GF-D8 (cell line): ENCODE measurements around the gene HIC2.
"Not testable (repeated sequence)": the region's sequence is repeated elsewhere in the genome, so short reads cannot be mapped to it uniquely, and the experiment has no call there.

Experiments
- DNase-seq: peaks from one replicate; lab custom pipeline; 2025; lab: John Stamatoyannopoulos, UW

Gene HIC2, protein sequence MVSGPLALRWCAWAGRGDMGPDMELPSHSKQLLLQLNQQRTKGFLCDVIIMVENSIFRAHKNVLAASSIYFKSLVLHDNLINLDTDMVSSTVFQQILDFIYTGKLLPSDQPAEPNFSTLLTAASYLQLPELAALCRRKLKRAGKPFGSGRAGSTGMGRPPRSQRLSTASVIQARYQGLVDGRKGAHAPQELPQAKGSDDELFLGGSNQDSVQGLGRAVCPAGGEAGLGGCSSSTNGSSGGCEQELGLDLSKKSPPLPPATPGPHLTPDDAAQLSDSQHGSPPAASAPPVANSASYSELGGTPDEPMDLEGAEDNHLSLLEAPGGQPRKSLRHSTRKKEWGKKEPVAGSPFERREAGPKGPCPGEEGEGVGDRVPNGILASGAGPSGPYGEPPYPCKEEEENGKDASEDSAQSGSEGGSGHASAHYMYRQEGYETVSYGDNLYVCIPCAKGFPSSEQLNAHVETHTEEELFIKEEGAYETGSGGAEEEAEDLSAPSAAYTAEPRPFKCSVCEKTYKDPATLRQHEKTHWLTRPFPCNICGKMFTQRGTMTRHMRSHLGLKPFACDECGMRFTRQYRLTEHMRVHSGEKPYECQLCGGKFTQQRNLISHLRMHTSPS

DNA sequence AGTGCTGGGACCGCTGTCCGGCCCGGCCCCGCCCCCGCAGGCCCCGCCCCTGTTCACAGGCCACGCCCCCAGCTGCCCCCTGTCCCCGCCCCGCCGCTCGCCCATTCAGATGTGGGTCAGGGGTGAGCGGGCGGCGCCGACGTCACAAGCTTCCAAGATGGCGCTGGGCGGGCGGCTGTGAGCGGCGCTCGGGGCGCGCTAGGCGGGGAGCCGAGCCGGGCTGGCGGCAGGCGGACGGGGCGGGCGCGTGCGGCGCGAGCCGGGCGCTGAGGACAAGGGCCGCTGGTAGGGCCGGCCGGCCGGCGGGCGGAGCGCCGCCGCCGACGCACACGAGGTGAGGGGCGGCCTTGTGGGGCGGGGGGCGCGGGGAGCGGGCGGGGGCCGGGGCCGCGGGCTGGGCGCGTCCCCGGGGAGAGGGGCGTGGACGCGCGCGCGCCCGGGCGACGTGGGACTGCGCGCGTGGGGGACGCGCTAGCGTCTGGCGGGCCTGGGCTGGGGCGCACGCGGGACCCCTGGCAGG lies at the start of gene HIC2:
Gene HIC2, plus strand, starts transcription at position 145 of the 520 bp plus-strand sequence. CDS start 25,461 bp downstream, outside the sequence.
- not testable (repeated sequence) for DNase-seq

DNA sequence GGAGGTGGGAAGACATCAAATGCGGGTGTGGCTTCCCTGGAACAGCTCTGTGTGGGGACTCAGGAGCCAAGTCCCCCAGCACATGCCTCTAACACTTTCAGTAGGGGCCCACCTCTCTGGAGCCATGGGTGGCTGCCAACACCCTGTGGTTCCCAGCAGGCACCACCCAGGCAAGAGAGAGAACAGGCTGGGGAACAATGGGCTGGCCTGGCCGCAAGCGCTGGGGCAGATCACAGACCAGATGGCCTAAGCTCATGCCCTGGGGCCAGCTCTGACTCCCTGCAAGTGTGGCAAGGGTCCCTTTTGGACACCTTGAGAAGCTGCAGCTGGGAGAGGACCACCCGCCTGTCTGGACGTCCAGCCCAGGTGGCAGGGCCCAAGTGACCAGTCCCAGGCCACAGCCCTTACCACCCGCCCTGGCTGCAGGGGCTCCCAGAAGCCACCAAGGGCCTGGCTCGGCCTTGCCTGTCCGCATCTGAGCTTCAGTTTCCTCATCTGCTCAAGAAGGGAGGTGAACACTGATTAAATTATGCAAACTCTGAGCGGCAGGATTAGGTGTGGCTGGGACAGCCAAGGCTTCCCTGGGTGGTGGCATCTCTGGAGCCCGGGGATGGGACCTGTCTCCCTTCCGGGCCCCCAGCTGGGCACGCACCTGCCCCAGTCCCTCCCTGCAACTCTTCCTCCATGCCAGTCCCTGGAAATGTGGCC lies 48.4 kb upstream of the HIC2 start:
- not testable (repeated sequence) for DNase-seq

DNA sequence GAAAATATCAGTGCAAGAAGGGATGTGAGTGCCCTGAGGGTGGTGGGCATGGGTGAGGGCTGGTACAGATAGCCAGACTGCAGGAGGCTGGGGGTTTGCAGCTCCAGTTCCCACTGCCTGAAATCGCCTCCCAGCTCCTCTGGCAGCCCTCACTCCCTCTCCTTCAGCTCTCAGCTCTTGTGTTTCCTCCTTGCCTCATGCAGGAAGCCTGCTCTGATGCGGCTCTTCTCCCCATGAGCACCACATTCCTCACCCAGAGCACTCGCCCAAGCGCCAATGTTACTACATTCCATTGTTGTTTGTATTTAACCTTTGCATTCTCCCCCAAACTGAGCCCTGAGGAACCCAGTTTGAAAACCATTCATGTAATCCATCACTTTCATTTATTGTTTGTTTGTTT lies 41.3 kb upstream of the HIC2 start:
- not testable (repeated sequence) for DNase-seq

DNA sequence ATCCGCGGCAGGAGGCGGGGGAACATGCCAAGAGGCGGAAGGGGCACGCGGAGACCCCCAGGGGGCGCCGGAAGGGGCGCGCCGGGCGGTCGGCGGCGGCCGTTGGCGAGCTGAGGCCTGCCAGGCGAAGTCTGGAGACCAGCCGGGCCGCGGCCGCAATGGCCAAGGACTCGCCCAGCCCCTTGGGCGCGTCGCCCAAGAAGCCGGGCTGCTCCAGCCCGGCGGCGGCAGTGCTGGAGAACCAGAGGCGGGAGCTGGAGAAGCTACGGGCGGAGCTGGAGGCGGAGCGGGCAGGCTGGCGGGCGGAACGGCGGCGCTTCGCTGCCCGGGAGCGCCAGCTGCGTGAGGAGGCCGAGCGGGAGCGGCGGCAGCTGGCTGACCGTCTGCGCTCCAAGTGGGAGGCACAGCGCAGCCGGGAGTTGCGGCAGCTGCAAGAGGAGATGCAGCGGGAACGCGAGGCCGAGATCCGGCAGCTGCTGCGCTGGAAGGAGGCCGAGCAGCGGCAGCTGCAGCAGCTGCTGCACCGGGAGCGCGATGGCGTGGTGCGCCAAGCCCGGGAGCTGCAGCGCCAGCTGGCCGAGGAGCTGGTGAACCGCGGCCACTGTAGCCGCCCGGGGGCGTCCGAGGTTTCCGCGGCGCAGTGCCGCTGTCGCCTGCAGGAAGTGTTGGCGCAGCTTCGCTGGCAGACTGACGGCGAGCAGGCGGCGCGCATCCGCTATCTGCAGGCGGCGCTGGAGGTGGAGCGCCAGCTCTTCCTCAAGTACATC lies 33.3 kb upstream of the HIC2 start, which contains the start of gene RIMBP3B:
Gene RIMBP3B, plus strand, starts transcription at position 51 of the 767 bp plus-strand sequence. Its CDS starts 108 bp downstream, at position 159.
- not testable (repeated sequence) for DNase-seq

DNA sequence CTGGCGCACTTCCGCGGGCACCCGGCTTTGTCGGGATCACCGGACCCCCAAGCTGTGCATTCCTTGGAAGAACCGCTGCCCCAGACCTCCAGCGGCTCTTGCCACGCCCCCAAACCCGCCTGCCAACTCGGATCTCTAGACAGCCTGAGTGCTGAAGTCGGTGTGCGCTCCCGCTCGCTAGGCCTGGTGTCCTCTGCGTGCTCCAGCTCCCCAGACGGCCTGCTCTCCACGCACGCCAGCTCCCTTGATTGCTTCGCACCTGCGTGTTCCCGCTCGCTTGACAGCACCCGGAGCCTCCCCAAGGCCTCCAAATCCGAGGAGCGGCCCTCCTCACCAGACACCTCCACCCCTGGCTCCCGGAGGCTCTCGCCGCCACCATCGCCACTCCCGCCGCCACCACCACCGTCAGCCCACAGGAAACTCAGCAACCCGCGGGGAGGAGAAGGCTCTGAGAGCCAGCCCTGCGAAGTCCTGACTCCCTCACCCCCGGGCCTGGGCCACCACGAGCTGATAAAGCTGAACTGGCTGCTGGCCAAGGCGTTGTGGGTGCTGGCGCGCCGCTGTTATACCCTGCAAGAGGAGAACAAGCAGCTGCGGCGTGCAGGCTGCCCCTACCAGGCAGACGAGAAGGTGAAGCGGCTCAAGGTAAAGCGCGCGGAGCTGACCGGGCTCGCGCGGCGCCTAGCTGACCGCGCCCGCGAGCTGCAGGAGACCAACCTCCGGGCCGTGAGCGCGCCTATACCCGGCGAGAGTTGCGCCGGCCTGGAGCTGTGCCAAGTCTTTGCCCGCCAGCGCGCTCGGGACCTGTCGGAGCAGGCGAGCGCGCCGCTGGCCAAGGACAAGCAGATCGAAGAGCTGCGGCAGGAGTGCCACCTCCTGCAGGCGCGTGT lies 32.5 kb upstream of the HIC2 start:
- DNase-seq: not testable (repeated sequence)

DNA sequence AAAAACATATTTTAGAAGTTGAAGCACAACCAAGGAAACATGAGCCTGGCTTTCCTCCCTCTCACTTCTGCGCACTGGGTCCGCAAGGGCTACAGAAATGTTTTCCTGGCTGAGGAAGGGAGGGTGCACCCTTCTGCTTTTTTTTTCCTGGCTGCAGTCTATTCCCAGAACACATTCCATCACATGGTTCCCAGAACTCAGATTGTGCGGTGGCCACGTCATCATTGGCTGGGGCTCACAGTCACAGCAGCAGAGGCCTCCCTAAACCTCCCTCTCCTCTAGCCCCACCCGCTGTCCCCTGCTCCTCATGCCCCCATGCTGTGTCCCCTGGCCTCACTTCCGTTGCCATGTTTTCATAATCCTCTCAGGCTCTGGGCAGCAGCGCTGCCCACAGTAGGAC lies 27.7 kb upstream of the HIC2 start:
- not testable (repeated sequence) for DNase-seq

DNA sequence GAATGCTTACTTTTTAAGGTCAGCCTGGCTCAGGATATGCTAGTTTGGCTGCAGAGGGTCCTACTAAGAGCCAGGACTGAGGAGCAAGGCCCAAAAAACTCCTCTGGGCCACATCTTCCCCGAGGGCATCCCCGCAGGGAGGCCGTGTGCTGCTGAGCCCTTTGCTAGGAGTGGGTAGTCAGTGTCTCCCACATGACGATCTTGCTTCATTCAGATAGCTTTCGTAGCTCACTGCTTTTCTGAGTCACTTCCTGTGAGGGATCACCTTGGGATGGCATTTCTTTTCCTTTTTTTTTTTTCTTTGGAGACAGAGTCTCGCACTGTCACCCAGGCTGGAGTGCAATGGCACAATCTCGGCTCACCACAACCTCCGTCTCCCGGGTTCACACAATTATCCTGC lies 27.2 kb upstream of the HIC2 start:
- not testable (repeated sequence) for DNase-seq

DNA sequence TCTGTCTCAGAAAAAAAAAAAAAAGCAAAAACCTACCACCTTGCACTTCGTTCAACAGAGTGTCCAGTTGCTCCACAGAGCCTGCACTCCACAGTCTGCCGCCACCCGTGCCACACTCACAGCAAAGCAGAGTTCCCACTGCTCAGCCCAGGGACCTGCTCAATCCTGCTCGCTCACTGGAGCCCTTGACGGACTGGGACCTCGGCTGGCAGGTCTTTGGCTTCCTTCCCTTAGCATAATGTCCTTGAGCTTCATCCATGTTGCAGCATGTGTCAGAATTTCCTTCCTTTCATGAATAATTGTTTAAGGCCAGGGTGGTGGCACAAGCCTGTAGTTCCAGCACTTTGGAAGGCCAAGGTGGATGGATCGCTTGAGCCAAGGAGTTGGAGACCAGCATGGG lies 22.6 kb upstream of the HIC2 start:
- DNase-seq: not testable (repeated sequence)

DNA sequence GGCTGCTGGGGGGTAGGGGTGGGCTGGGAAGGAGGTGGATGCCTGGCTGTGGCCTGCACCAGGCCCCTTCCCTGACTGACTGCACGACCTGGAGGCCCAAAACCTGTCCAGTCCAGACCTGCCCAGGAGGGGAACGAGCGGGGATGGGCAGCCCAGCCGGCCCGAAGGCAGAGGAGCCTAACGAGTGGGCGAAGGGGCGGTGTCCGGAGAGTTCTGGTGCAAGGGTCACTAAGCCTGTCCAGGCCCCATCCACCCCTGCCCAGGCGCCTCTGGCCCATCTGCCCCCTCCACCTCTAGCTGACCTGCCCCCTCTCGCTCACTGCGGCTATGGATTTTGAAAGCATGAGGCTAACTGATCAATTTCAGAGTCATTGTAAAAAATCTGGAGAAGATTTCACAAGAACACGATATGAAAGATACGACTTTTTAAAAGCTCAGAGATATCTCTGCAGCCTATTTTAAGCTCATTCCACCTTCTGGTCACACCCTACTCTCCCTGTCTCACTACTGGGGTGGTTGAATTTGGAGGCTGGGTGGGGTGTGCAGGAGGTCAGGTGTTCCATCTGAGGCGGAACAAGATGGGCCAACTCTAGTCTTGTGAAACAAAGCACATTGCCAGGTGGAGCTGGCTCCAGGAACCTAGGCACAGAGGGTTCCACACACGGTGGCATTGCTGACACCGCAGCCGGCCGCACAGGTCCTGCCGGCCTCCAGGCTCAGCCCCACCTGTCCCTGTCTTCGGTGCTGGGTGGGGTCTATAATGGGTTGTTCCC lies 15.8 kb upstream of the HIC2 start:
- not testable (repeated sequence) for DNase-seq

DNA sequence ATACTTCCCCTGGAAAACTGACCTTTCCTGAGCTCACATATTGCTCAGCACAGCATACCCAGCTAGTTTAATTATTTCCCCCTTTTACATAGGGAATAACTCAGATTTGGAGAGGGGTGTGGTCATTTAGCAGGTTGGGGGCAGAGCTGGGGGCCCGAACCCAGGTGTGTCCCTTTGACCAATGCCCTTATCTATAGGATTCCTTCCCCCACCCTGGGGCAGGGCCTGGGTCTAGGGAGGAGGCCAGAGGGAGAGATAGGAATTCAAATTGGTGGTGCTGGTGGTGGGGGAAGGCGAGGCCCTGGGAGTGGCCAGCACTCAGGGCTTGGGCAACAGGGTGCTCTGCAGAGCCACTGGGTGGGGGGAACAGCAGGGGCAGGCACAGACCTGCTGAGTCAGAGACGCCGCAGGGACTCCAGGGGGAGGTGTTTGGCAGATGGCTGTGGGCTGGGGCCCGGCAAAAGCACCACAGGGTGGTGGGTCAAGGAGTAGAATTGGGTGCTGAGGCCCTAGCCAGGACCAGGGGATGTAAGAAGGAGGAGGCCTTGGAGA lies 14.3 kb upstream of the HIC2 start:
- DNase-seq: not testable (repeated sequence)

DNA sequence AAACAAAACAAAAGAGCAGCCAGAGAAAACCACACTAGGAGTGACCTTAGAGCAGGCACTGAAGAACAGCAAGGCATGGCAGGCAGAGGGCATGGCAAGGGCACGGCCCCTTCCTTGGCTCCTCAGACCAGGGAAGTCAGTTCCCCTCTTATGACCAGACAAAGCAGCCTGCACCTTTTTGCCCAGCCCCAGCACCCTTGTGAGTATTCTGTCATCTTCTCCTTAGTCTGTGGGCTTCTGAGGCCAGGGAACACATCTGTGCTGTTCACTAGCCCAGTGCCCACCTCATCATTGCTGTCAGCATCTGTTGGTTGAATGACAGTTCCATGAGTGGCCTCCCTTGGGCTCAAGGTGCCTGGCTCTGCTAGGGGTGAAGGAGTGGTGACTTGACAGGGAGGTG lies 10.0 kb upstream of the HIC2 start:
- not testable (repeated sequence) for DNase-seq

DNA sequence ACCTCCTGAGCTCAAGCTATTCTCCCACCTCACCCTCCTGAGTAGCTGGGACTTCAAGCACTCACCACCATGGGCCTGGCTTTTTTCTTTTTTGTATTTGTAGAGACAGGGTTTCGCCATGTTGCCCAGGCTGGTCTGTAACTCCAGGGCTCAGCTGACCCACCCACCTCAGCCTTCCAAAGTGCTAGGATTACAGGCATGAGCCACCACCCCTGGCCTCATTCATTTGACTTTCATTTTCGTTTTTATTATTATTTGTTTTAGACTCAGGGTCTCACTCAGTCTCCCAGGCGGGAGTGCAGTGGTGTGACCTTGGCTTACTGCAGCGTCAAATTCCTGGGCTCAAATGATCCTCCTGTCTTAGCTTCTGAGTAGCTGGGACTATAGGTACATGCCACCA lies 9.4 kb upstream of the HIC2 start:
- DNase-seq: not testable (repeated sequence)

DNA sequence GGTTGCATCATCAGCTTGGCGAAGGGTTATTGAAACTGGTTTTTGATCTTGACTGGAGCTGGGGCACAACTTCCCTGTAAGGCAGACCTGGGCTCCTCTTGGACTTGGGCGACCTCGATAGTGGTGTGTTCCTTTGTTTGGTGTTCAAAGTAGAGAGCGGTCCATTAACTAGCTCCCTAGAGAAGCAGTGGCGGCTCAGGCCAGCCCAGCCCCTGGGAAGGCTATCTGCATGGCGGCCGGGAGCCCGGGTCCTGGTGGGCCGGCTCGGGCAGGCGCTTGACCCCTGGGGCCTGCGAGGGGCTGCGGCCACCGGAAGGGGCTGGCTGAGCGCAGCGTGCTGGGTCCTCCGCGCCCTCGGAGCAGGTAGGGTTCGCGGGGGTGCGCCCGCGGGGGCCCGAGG lies 796 bp upstream of the HIC2 start:
- DNase-seq: not testable (repeated sequence)

DNA sequence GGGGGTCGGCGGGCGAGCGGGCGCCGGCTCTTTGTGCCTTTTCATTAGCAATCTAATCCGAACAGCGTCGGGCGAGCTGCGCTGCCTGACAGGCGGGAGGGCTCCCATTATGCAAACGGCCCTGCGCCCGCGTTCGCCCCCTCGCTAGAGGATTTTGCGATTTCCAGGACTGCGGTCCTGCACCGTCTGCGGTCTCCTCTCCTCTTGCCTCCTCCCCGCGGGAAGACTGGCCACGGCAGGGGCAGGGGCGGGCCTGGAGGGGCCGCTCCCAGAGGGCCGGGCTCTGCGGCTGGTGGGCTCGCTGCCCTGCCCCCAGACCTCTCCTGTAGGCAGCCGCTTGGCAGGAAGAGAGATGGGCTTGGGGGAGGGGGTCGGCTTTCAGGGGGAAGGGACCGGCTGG lies 682 bp downstream of the HIC2 start:
- not testable (repeated sequence) for DNase-seq

DNA sequence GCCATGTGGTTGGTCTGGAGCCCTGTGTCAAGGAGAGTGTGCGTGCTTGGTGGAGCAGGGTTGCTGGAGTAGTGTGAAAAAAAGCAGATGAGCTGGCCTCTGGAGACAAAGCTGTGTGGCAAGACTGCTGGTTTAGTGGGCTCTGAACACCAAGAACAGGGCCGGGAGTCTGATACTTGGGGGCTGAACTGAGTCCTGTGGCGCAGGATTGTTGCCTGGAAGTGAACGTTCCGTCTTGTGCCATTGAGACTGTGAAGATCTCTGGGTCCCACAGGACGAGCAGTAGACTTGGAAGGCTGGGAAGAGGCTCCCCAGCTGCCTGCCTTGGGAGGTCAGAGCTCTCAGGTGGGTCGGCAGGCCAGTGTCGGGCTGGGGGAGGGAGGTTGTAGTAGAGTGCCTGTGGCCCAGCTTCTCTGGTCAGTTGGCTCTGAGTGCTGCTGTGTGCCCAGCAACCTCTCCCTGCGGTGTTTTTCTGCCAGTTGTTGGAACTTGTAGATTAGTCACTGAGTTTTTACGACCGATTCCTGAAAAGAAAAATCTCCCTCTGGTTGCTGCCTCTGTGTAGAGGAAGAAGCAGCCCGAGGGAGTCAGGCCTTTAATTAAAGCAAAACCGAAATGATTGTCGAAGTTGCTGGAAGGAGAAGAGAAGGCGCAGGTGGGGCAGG lies 1.9 kb downstream of the HIC2 start:
- DNase-seq: not testable (repeated sequence)

DNA sequence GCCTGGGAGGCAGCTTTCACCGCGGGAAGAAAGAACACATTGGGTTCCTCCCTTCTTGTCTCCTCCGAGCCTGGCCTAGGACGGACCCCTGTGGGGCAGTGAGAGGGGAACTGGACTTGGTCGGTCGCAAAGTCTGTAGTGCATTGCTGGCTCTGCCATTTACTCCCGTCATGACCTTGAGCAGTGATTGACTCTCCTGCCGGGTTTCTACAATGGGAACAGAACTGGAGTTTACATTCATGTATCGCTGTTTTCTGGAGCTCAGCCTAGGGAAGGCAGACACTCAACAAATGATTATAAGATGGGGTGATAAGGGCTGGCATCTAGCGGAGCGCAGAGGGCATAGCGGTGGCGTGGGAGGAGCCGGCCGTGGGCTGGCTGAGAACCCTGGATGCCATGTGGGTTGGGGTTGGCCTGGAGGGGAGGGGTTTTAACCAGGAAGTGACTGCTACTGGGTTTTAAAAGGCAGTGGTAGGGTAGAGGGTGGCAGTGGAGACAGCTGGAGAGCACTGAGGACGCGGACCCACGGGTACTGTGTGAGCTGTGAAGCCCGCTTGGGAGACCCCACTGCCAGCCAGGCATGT lies 3.1 kb downstream of the HIC2 start:
- DNase-seq: not testable (repeated sequence)

DNA sequence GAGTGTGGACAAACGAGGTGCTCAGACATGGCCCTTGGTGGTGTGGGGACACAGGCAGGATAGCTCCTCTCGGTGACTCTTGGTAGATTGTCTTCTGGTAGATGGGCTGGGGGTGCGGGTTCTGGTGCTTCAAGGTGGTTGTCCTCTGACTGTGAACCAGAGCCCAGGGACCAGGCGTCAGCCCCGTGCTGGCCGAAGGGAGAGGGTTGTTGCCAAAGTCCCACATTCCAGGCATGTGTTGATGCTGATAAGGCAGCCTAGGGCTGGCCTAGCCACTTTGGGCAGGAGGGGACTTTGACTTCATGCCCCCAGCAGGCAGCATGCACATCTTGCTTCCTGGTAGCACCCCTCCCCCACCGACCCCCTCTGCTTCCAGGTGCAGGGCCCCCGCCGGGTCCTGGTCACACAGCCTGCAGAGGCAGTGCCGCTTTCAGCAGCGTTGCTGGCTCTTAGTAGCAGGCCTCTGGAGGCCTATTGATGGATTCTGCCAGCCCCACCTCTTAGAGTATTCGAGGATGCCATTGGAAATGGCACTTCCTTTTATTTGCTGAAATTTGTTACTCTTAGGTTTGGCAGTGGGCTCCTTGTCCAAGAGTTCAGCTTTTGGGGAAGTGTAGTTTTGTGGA lies 7.0 kb downstream of the HIC2 start:
- not testable (repeated sequence) for DNase-seq
